Vagina (tissue), 2 donors: ENCODE measurements around the gene DEFB131A. TPM values are rescaled to one million over a fixed set of nuclear protein-coding genes. Genes with fewer than 3 reads are reported as not detected.
A peak's percentile ranks its signal among the peaks of the same experiment; 100 is the strongest.
"Not testable (repeated sequence)": the region's sequence is repeated elsewhere in the genome, so short reads cannot be mapped to it uniquely, and the experiment has no call there.

Source experiments
- DNase-seq, 2 donors: peaks; one replicate each; pipeline ENCODE4 v3.0.0-alpha.2; 2017; ENCODE audit errors: extremely low spot score in 2 of 2
- H3K27ac ChIP-seq: fragments of 200-600 bp; sonication (generic); one replicate; pipeline ENCODE4 v1.5.1; 2019
- H3K27me3 ChIP-seq: fragments of 200-600 bp; sonication (generic); one replicate; pipeline ENCODE4 v1.5.1; 2019
- H3K36me3 ChIP-seq, 2 donors: fragments of 200-600 bp; sonication (generic); one replicate each; pipeline ENCODE4 v1.5.1; 2017 to 2019
- H3K4me1 ChIP-seq: fragments of 200-600 bp; sonication (generic); one replicate; pipeline ENCODE4 v1.5.1; 2019
- H3K4me3 ChIP-seq, 2 donors: fragments of 200-600 bp; sonication (generic); 1 replicate in 1 of 2; 2 replicates in 1 of 2; pipeline ENCODE4 v1.5.1; 2016 to 2019
- H3K9me3 ChIP-seq: fragments of 200-600 bp; sonication (generic); one replicate; pipeline ENCODE4 v1.5.1; 2019
- intact Hi-C: fragments of 100-400 bp; cut with DNase I; formaldehyde crosslinking; loops from one replicate; pipeline ENCODE4 v1.15.1; 2023
- small RNA-seq: library from RNA; depleted of rRNA; stranded (forward); fragments of <200 nt; gene quantifications from one replicate; pipeline ENCODE3, GENCODE V24; 2016
- total RNA-seq: library from RNA; depleted of rRNA; stranded (reverse); fragments of >200 nt; gene quantifications from one replicate; pipeline ENCODE4 v1.2.3, GENCODE V29; 2016

The DEFB131A gene
- total RNA-seq, 1 donor from 2014 or later: not detected

DNA sequence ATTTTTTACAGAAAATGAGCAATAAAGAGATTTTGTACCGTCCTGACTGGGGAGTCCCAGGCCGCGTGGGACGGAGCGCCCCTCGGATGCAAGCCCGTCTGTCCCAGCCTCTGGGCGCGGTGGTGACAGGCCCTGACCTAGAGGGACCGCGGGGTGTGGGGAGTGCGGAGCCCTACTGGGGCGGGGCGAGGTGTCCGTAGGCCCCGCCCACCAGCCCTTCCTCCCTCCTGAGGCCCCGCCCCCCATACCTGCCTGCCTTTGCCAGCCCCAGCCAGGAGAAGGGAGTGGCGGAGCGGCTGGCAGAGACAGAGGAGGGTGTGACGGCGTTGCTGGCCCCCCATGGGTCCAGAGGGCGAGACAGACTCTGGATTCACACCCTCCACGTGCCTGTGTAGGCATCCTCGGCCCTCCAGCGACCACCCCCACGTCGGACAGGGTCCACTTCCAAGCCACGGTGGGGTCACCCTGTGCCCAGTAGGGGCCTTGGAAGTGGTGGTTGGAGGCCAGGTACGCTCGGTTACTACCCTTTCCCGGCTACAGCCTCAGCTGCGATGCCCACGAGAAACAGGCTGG lies 54.3 kb downstream of the DEFB131A start:
- H3K9me3 ChIP-seq, H3K27ac ChIP-seq, H3K36me3 ChIP-seq, H3K27me3 ChIP-seq, intact Hi-C loops, H3K4me1 ChIP-seq: not testable (repeated sequence)
- DNase-seq: peak in 1 of 2 donors; percentile 27
- peak overlapping the region in 1 of 2 donors; percentile 13 for H3K4me3 ChIP-seq

GRCh38 chr4:9499974-9500487 lies 55.8 kb downstream of the DEFB131A start:
- H3K27me3 ChIP-seq, H3K4me1 ChIP-seq, H3K9me3 ChIP-seq, H3K36me3 ChIP-seq, intact Hi-C loops, H3K27ac ChIP-seq, H3K4me3 ChIP-seq: not testable (repeated sequence)
- DNase-seq: peak in 1 of 2 donors; percentile 11

Small RNA genes lying within 50 kb of the gene (small RNA-seq; reads per million reads assigned to genes)
- gene RNA5SP153: not detected

Other genes with a start within 250 kb of the DEFB131A start
- not detected for gene USP17L10, start 233.8 kb upstream of the DEFB131A start, total RNA-seq
- not detected for gene USP17L11, start 229.0 kb upstream of the DEFB131A start, total RNA-seq
- gene USP17L12, start 224.3 kb upstream of the DEFB131A start, total RNA-seq: not detected
- gene USP17L13, start 219.5 kb upstream of the DEFB131A start, total RNA-seq: not detected
- not detected for gene USP17L15, start 210.0 kb upstream of the DEFB131A start, total RNA-seq
- not detected for gene USP17L17, start 200.5 kb upstream of the DEFB131A start, total RNA-seq
- not detected for gene USP17L18, start 195.8 kb upstream of the DEFB131A start, total RNA-seq
- gene USP17L19, start 191.0 kb upstream of the DEFB131A start, total RNA-seq: not detected
- gene USP17L20, start 186.3 kb upstream of the DEFB131A start, total RNA-seq: not detected
- gene USP17L21, start 181.5 kb upstream of the DEFB131A start, total RNA-seq: not detected
- not detected for gene USP17L22, start 176.8 kb upstream of the DEFB131A start, total RNA-seq
- not detected for gene USP17L24, start 119.2 kb upstream of the DEFB131A start, total RNA-seq
- gene USP17L25, start 114.5 kb upstream of the DEFB131A start, total RNA-seq: not detected
- gene USP17L26, start 109.8 kb upstream of the DEFB131A start, total RNA-seq: not detected
- gene USP17L5, start 105.0 kb upstream of the DEFB131A start, total RNA-seq: not detected
- gene USP17L27, start 100.3 kb upstream of the DEFB131A start, total RNA-seq: not detected
- not detected for gene USP17L28, start 95.5 kb upstream of the DEFB131A start, total RNA-seq
- not detected for gene USP17L29, start 90.8 kb upstream of the DEFB131A start, total RNA-seq
- gene USP17L30, start 81.3 kb upstream of the DEFB131A start, total RNA-seq: not detected